ENCODE data around the gene EDDM3A.
A peak's percentile ranks its signal among the peaks of the same experiment; 100 is the strongest.

EDDM3A gene

GRCh38 chr14:20706657-20707355 lies 38.9 kb upstream of the EDDM3A start:
- TF ChIP-seq CTCF (IDR thresholded peaks at IDR 0.05): no peak
- TF ChIP-seq ZFX (IDR thresholded peaks at IDR 0.05; ENCODE audit: borderline replicate concordance): no peak
- no peak overlapping the region for H3K27ac ChIP-seq

- no peak overlapping the region for H3K27ac ChIP-seq
- TF ChIP-seq CTCF (IDR thresholded peaks at IDR 0.05) (no peak), ZFX (IDR thresholded peaks at IDR 0.05; ENCODE audit: borderline replicate concordance) (no peak)
These were observed 38.1 kb upstream of the EDDM3A start for GRCh38 chr14:20707622-20708021.

GRCh38 chr14:20711261-20711660 lies 34.4 kb upstream of the EDDM3A start:
- TF ChIP-seq ZFX (IDR thresholded peaks at IDR 0.05; ENCODE audit: borderline replicate concordance): no peak
- no peak for TF ChIP-seq CTCF (IDR thresholded peaks at IDR 0.05)
- no peak overlapping the region for H3K27ac ChIP-seq

- H3K27ac ChIP-seq: no peak overlapping the region
- TF ChIP-seq CTCF (IDR thresholded peaks at IDR 0.05): no peak
- TF ChIP-seq ZFX (IDR thresholded peaks at IDR 0.05; ENCODE audit: borderline replicate concordance): no peak
These were observed 34.0 kb upstream of the EDDM3A start for GRCh38 chr14:20711685-20712084.

GRCh38 chr14:20712904-20713303 lies 32.8 kb upstream of the EDDM3A start:
- H3K27ac ChIP-seq: no peak overlapping the region
- TF ChIP-seq ZFX (IDR thresholded peaks at IDR 0.05; ENCODE audit: borderline replicate concordance) (no peak), CTCF (IDR thresholded peaks at IDR 0.05) (no peak)

GRCh38 chr14:20714593-20715250 lies 31.0 kb upstream of the EDDM3A start:
- H3K27ac ChIP-seq: no peak overlapping the region
- TF ChIP-seq ZFX (IDR thresholded peaks at IDR 0.05; ENCODE audit: borderline replicate concordance) (no peak), CTCF (IDR thresholded peaks at IDR 0.05) (no peak)

- H3K27ac ChIP-seq: peak overlapping the region; percentile 77
These were observed 25.9 kb upstream of the EDDM3A start for GRCh38 chr14:20719777-20720176.

More at GRCh38 chr14:20719777-20720176, 25.9 kb upstream of the EDDM3A start:
- no peak for TF ChIP-seq ZFX (IDR thresholded peaks at IDR 0.05; ENCODE audit: borderline replicate concordance)
- TF ChIP-seq CTCF (IDR thresholded peaks at IDR 0.05): no peak

All from 22Rv1 (cell line).